Peyer's patch (tissue), 4 donors: ENCODE measurements around the gene CPNE2. TPM values are rescaled to one million over a fixed set of nuclear protein-coding genes. Genes with fewer than 3 reads are reported as not detected.

ENCODE experiments used
- DNase-seq, 3 donors: peaks; one replicate each; pipeline ENCODE4 v3.0.0-alpha.2; 2017 to 2019
- H3K27ac ChIP-seq, 4 donors: fragments of 200-600 bp; sonication (generic); one replicate each; pipeline ENCODE4 v1.5.1; 2016 to 2019
- H3K27me3 ChIP-seq, 2 donors: fragments of 200-600 bp; sonication (generic); one replicate each; pipeline ENCODE4 v1.5.1; 2019
- H3K36me3 ChIP-seq, 3 donors: fragments of 200-600 bp; sonication (generic); one replicate each; pipeline ENCODE4 v1.5.1; 2016 to 2019
- H3K4me1 ChIP-seq, 4 donors: fragments of 200-600 bp; sonication (generic); one replicate each; pipeline ENCODE4 v1.5.1; 2016 to 2019
- H3K4me3 ChIP-seq, 4 donors: fragments of 200-600 bp; sonication (generic); 1 replicate in 3 of 4; 2 replicates in 1 of 4; pipeline ENCODE4 v1.5.1; 2016 to 2019; ENCODE audit warnings: mild to moderate bottlenecking in 1 of 4
- H3K9me3 ChIP-seq, 4 donors: fragments of 200-600 bp; sonication (generic); one replicate each; pipeline ENCODE4 v1.5.1; 2016 to 2019; ENCODE audit warnings: mild to moderate bottlenecking in 1 of 4
- POLR2A ChIP-seq, 2 donors: fragments of 450-650 bp; IDR thresholded peaks; one replicate each; pipeline ENCODE4 v1.5.1; 2017; ENCODE audit warnings: antibody characterized with exemption in 2 of 2, mild to moderate bottlenecking in 2 of 2, moderate library complexity in 2 of 2
- total RNA-seq, 4 donors: library from RNA; depleted of rRNA; stranded (reverse); fragments of >200 nt; gene quantifications; one replicate each; pipeline ENCODE4 v1.1.0, GENCODE V29; 2016
- TF ChIP-seq, protein P1 (sequence below), 6 experiments: fragments of 450-650 bp in 4 of 6; fragments of 200-600 bp in 2 of 6; sonication (generic) in 1 of 6; IDR thresholded peaks; one replicate each; pipeline ENCODE4 v1.5.1; 2017 to 2019; ENCODE audit warnings: antibody characterized with exemption in 6 of 6, mild to moderate bottlenecking in 3 of 6, moderate library complexity in 1 of 6

Gene CPNE2
- total RNA-seq, 4 donors from 2014 or later: 26.4 to 73.9 (median 64.8) TPM

GRCh38 chr16:57191056-57191571 is 98.7 kb downstream of the CPNE2 start:
- no peak for DNase-seq
- Histone ChIP-seq H3K4me1 (peaks cover 0 to 33% (median 5%) of the 10 kb centered on the region in 4 donors), H3K9me3 (no peaks in the 10 kb centered on the region), H3K36me3 (no peaks in the 10 kb centered on the region), H3K4me3 (no peak overlapping the region), H3K27ac (no peak overlapping the region), H3K27me3 (no peaks in the 10 kb centered on the region)
- TF ChIP-seq POLR2A (IDR thresholded peaks at IDR 0.05): no peak
- TF ChIP-seq, protein P1, sequence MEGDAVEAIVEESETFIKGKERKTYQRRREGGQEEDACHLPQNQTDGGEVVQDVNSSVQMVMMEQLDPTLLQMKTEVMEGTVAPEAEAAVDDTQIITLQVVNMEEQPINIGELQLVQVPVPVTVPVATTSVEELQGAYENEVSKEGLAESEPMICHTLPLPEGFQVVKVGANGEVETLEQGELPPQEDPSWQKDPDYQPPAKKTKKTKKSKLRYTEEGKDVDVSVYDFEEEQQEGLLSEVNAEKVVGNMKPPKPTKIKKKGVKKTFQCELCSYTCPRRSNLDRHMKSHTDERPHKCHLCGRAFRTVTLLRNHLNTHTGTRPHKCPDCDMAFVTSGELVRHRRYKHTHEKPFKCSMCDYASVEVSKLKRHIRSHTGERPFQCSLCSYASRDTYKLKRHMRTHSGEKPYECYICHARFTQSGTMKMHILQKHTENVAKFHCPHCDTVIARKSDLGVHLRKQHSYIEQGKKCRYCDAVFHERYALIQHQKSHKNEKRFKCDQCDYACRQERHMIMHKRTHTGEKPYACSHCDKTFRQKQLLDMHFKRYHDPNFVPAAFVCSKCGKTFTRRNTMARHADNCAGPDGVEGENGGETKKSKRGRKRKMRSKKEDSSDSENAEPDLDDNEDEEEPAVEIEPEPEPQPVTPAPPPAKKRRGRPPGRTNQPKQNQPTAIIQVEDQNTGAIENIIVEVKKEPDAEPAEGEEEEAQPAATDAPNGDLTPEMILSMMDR (IDR thresholded peaks at IDR 0.05): no peak

- Histone ChIP-seq H3K36me3 (no peaks in the 10 kb centered on the region), H3K4me1 (peaks cover 0 to 33% (median 5%) of the 10 kb centered on the region in 4 donors), H3K9me3 (no peaks in the 10 kb centered on the region), H3K27ac (no peak overlapping the region), H3K4me3 (no peak overlapping the region), H3K27me3 (no peaks in the 10 kb centered on the region)
- no peak for DNase-seq
- TF ChIP-seq, protein P1 (IDR thresholded peaks at IDR 0.05): no peak
- TF ChIP-seq POLR2A (IDR thresholded peaks at IDR 0.05): no peak
Observed at GRCh38 chr16:57192146-57192545, 99.8 kb downstream of the CPNE2 start.

- no peak overlapping the region for H3K27ac ChIP-seq
- H3K36me3 ChIP-seq: no peaks in the 10 kb centered on the region
- no peak for DNase-seq
- no peak overlapping the region for H3K4me3 ChIP-seq
- TF ChIP-seq, protein P1 (IDR thresholded peaks at IDR 0.05): no peak
- no peak for TF ChIP-seq POLR2A (IDR thresholded peaks at IDR 0.05)
- H3K9me3 ChIP-seq: no peaks in the 10 kb centered on the region
- peaks cover 0 to 28% (median 5%) of the 10 kb centered on the region in 4 donors for H3K4me1 ChIP-seq
- no peaks in the 10 kb centered on the region for H3K27me3 ChIP-seq
Observed at GRCh38 chr16:57192720-57193486, 100.5 kb downstream of the CPNE2 start.

GRCh38 chr16:57194512-57194911 is 102.1 kb downstream of the CPNE2 start:
- peaks cover 0 to 20% (median 5%) of the 10 kb centered on the region in 4 donors for H3K4me1 ChIP-seq
- H3K36me3 ChIP-seq: no peaks in the 10 kb centered on the region
- peak overlapping the region in 1 of 4 donors; percentile 3 for H3K27ac ChIP-seq
- no peak for DNase-seq
- no peaks in the 10 kb centered on the region for H3K27me3 ChIP-seq
- no peak overlapping the region for H3K4me3 ChIP-seq
- H3K9me3 ChIP-seq: no peaks in the 10 kb centered on the region
- TF ChIP-seq, protein P1 (IDR thresholded peaks at IDR 0.05): no peak
- TF ChIP-seq POLR2A (IDR thresholded peaks at IDR 0.05): no peak

DNA sequence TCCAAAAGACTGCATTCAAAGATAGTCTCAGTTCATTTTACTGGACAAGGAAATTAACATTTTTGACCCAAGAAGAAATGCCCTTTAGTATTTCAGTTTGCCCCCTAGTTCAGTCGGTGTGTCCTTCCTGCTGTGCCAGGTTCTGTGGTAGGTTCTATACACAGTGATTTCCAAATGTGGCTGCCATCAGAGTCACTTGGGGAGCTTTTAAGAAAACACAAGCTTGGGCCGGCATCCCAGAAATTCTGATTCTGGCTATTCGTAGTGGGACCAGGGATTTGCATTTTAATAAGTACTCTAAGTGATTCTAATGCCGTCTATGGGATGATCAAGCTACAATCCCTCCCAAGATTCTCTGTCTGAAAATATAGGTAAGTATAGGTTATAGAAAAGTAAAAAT is 103.9 kb downstream of the CPNE2 start:
- Histone ChIP-seq H3K9me3 (no peaks in the 10 kb centered on the region), H3K4me1 (peaks cover 0 to 15% (median under 1%) of the 10 kb centered on the region in 4 donors), H3K27ac (no peak overlapping the region), H3K36me3 (no peaks in the 10 kb centered on the region), H3K27me3 (no peaks in the 10 kb centered on the region), H3K4me3 (no peak overlapping the region)
- no peak for DNase-seq
- no peak for TF ChIP-seq POLR2A (IDR thresholded peaks at IDR 0.05)
- TF ChIP-seq, protein P1 (IDR thresholded peaks at IDR 0.05): no peak
